ENCODE measurements around the gene CCDC69. TPM values are rescaled to one million over a fixed set of nuclear protein-coding genes. Genes with fewer than 3 reads are reported as not detected.

The CCDC69 gene
- polyA plus RNA-seq, 2 of the 4 experiments (the other 2 are of a cell fraction) = 2.9 to 3.0 TPM

DNA sequence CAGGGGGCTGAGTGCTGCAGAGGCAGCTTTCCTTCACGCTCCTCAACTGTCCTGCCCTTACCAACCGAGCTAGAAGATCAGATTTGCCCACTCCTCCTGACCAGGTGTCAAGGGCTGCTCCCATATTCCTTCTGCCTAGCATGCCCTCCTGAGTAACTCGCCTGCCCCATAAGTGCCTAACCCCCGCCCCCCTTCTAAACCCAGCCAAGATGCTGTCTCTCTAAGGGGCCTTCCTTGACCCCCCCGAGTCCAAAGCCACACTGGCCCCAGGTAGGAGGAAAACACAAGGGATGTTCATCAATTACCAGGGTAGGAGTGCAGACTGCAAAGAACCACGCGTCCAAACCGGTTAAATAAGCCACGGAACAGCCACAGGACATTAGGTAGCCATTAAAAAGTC lies 4.8 kb downstream of the CCDC69 start:
- no peaks in the 10 kb centered on the region for H3K9me3 ChIP-seq
- DNase-seq (ENCODE audit: low read depth in 1 of 2, low spot score in 1 of 2) (no peak), ATAC-seq (no peak), FAIRE-seq (no peak)
- no peak overlapping the region for H3K4me2 ChIP-seq
- 73% methylated on average over 8 of the region's 9 CpGs for WGBS (ENCODE audit: missing lambda C conversion rate)
- H3K27ac ChIP-seq = no peak overlapping the region
- CTCF ChIA-PET = interaction anchor here (0.9 kb wide), 1 partner anchor 10 kb away, joined by 3 read pairs; no protein-coding TSS in a partner anchor
- POLR2A ChIA-PET = no interaction called here
- TF ChIP-seq, protein P1, sequence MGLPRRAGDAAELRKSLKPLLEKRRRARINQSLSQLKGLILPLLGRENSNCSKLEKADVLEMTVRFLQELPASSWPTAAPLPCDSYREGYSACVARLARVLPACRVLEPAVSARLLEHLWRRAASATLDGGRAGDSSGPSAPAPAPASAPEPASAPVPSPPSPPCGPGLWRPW (IDR thresholded peaks at IDR 0.05) = no peak
- no peak overlapping the region for H3K4me3 ChIP-seq
- H3K4me1 ChIP-seq = no peaks in the 10 kb centered on the region

DNA sequence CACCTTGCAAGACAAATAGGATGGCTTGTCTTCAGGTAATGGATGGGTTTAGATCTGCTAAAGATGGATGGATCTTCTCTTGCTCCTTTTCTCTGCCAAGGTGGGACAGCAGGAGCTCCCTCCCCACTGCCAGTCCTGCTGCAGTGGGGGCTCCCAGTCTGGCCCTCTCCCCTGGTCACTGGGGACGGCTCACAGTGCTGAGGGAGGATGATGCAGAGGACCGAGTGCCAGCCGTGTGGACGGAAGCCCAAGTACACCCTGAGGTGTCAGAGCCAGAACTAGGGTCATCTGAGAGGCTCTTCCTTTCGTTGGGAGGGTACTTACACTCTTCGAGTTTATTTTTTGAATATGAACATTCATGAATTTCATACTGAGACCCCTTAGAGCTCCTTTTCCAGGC lies 5.7 kb downstream of the CCDC69 start:
- ChIA-PET POLR2A (no interaction called here), CTCF (no interaction called here)
- DNase-seq (ENCODE audit: low read depth in 1 of 2, low spot score in 1 of 2) = no peak
- no peak for FAIRE-seq
- no peak overlapping the region for H3K4me3 ChIP-seq
- H3K4me1 ChIP-seq = no peaks in the 10 kb centered on the region
- H3K9me3 ChIP-seq = no peaks in the 10 kb centered on the region
- H3K27ac ChIP-seq = no peak overlapping the region
- TF ChIP-seq, protein P1 (IDR thresholded peaks at IDR 0.05) = no peak
- TF ChIP-seq RNF2 (IDR thresholded peaks at IDR 0.05; ENCODE audit: borderline replicate concordance, low read depth) (no peak), ZNF302 (CRISPR knock-in tag; IDR thresholded peaks at IDR 0.05) (no peak), GATA3 (IDR thresholded peaks at IDR 0.05; ENCODE audit: borderline replicate concordance) (no peak)
- TF ChIP-seq, protein P2, sequence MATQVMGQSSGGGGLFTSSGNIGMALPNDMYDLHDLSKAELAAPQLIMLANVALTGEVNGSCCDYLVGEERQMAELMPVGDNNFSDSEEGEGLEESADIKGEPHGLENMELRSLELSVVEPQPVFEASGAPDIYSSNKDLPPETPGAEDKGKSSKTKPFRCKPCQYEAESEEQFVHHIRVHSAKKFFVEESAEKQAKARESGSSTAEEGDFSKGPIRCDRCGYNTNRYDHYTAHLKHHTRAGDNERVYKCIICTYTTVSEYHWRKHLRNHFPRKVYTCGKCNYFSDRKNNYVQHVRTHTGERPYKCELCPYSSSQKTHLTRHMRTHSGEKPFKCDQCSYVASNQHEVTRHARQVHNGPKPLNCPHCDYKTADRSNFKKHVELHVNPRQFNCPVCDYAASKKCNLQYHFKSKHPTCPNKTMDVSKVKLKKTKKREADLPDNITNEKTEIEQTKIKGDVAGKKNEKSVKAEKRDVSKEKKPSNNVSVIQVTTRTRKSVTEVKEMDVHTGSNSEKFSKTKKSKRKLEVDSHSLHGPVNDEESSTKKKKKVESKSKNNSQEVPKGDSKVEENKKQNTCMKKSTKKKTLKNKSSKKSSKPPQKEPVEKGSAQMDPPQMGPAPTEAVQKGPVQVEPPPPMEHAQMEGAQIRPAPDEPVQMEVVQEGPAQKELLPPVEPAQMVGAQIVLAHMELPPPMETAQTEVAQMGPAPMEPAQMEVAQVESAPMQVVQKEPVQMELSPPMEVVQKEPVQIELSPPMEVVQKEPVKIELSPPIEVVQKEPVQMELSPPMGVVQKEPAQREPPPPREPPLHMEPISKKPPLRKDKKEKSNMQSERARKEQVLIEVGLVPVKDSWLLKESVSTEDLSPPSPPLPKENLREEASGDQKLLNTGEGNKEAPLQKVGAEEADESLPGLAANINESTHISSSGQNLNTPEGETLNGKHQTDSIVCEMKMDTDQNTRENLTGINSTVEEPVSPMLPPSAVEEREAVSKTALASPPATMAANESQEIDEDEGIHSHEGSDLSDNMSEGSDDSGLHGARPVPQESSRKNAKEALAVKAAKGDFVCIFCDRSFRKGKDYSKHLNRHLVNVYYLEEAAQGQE (IDR thresholded peaks at IDR 0.05) = no peak
- TF ChIP-seq, protein P3, sequence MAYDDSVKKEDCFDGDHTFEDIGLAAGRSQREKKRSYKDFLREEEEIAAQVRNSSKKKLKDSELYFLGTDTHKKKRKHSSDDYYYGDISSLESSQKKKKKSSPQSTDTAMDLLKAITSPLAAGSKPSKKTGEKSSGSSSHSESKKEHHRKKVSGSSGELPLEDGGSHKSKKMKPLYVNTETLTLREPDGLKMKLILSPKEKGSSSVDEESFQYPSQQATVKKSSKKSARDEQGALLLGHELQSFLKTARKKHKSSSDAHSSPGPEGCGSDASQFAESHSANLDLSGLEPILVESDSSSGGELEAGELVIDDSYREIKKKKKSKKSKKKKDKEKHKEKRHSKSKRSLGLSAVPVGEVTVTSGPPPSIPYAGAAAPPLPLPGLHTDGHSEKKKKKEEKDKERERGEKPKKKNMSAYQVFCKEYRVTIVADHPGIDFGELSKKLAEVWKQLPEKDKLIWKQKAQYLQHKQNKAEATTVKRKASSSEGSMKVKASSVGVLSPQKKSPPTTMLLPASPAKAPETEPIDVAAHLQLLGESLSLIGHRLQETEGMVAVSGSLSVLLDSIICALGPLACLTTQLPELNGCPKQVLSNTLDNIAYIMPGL (CRISPR knock-in tag; IDR thresholded peaks at IDR 0.05; ENCODE audit: borderline replicate concordance) = no peak
- H3K4me2 ChIP-seq = no peak overlapping the region
- 44% methylated on average over 6 of the region's 6 CpGs for WGBS (ENCODE audit: missing lambda C conversion rate)
- no peak for ATAC-seq

DNA sequence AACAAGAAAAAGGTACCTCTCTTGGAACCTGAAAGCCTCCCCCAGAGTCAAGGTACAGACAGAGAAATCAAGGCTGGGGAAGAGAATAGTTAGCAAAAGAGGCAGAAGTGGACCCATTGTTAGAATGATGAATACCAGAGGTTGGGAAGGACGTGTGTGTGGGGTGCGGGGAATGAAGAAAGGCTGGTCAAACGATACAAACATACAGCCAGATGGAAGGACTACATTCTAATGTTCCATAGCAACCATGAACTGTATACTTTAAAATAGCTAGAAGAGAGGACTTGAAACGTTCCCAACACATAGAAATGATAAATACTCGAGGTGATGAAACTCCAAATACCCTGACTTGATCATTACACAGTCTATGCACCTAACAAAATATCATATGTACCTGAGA lies 7.1 kb downstream of the CCDC69 start:
- CTCF ChIA-PET = no interaction called here
- TF ChIP-seq CHD2 (IDR thresholded peaks at IDR 0.05; ENCODE audit: low read length, partially characterized antibody) (no peak), FOSB (CRISPR knock-in tag; IDR thresholded peaks at IDR 0.05) (no peak), NFE2L2 (conservative IDR thresholded peaks at IDR 0.05; ENCODE audit: low read length) (no peak), NR3C1 (IDR thresholded peaks at IDR 0.05) (no peak)
- TF ChIP-seq, protein P1 (IDR thresholded peaks at IDR 0.05) = no peak
- TF ChIP-seq, protein P4, sequence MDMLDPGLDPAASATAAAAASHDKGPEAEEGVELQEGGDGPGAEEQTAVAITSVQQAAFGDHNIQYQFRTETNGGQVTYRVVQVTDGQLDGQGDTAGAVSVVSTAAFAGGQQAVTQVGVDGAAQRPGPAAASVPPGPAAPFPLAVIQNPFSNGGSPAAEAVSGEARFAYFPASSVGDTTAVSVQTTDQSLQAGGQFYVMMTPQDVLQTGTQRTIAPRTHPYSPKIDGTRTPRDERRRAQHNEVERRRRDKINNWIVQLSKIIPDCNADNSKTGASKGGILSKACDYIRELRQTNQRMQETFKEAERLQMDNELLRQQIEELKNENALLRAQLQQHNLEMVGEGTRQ (IDR thresholded peaks at IDR 0.05) = no peak
- no peak overlapping the region for H3K4me3 ChIP-seq
- no peaks in the 10 kb centered on the region for H3K9me3 ChIP-seq
- no peak overlapping the region for H3K4me2 ChIP-seq
- POLR2A ChIA-PET = no interaction called here
- H3K4me1 ChIP-seq = no peaks in the 10 kb centered on the region
- FAIRE-seq (no peak), DNase-seq (ENCODE audit: low read depth in 1 of 2, low spot score in 1 of 2) (no peak), ATAC-seq (no peak)
- no peak overlapping the region for H3K27ac ChIP-seq
- 37% methylated on average over 5 of the region's 5 CpGs for WGBS (ENCODE audit: missing lambda C conversion rate)

DNA sequence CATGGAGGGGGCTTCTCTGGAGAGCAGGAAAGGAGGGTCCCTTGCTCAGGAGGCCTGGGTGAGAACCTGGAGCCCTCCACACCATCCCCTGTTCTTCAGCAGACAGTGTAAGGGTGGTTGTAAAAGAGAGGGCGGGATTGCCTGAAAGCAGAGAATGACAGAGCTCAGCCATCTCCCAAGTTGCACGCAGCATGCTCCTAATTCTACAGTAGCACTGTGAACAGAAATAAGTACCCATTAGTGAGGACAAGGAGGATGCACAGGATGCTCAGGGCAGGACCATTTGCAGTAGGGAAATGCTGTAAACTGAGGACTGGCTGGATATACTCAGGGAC lies 8.4 kb downstream of the CCDC69 start:
- Histone ChIP-seq H3K9me3 (no peaks in the 10 kb centered on the region), H3K4me2 (no peak overlapping the region), H3K4me1 (no peaks in the 10 kb centered on the region), H3K27ac (no peak overlapping the region), H3K4me3 (no peak overlapping the region)
- TF ChIP-seq MAZ (IDR thresholded peaks at IDR 0.05; ENCODE audit: borderline replicate concordance, low read depth, low read length) (no peak), FOSL2 (IDR thresholded peaks at IDR 0.05) (no peak), FOSL2 (CRISPR knock-in tag; IDR thresholded peaks at IDR 0.05) (no peak), GATA3 (IDR thresholded peaks at IDR 0.05; ENCODE audit: borderline replicate concordance) (no peak), NR3C1 (IDR thresholded peaks at IDR 0.05) (no peak), RCOR1 (IDR thresholded peaks at IDR 0.05; ENCODE audit: low read depth, low read length) (no peak), PHF8 (IDR thresholded peaks at IDR 0.05; ENCODE audit: borderline replicate concordance, low read depth) (no peak), EHF (CRISPR knock-in tag; IDR thresholded peaks at IDR 0.05) (no peak)
- TF ChIP-seq, protein P5, sequence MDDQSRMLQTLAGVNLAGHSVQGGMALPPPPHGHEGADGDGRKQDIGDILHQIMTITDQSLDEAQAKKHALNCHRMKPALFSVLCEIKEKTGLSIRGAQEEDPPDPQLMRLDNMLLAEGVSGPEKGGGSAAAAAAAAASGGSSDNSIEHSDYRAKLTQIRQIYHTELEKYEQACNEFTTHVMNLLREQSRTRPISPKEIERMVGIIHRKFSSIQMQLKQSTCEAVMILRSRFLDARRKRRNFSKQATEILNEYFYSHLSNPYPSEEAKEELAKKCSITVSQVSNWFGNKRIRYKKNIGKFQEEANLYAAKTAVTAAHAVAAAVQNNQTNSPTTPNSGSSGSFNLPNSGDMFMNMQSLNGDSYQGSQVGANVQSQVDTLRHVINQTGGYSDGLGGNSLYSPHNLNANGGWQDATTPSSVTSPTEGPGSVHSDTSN (IDR thresholded peaks at IDR 0.05) = no peak
- FAIRE-seq (no peak), DNase-seq (ENCODE audit: low read depth in 1 of 2, low spot score in 1 of 2) (no peak), ATAC-seq (no peak)
- POLR2A ChIA-PET = interaction anchor here (0.6 kb wide), 1 partner anchor 555 kb away, joined by 4 read pairs; no protein-coding TSS in a partner anchor
- WGBS (ENCODE audit: missing lambda C conversion rate) = 88% methylated on average over 2 of the region's 2 CpGs
- CTCF ChIA-PET = interaction anchor here (0.7 to 2.5 kb wide), 3 partner anchors 8 to 64 kb away, joined by 3 to 8 read pairs (median 4); partner anchors contain the start of gene CCDC69
